ENCODE results near the gene COL26A1.

- TF ChIP-seq CTCF (IDR thresholded peaks at IDR 0.05) (no peak), POLR2A (IDR thresholded peaks at IDR 0.05) (no peak)
Measured at GRCh38 chr7:101543242-101543766, 180.6 kb downstream of the COL26A1 start.

Measured in lower leg skin (tissue), 3 donors.